HG02759 (cell line): ENCODE results near the gene EDC3.
"Not testable (repeated sequence)": the region's sequence is repeated elsewhere in the genome, so short reads cannot be mapped to it uniquely, and the experiment has no call there.

Experiments used
- ATAC-seq: cut with Tn5 transposase; IDR thresholded peaks from one replicate; pipeline ENCODE4 v1.9.1; 2021; ENCODE audit warnings: mild to moderate bottlenecking, moderate library complexity; ENCODE audit not compliant: unreplicated experiment

The EDC3 gene

DNA sequence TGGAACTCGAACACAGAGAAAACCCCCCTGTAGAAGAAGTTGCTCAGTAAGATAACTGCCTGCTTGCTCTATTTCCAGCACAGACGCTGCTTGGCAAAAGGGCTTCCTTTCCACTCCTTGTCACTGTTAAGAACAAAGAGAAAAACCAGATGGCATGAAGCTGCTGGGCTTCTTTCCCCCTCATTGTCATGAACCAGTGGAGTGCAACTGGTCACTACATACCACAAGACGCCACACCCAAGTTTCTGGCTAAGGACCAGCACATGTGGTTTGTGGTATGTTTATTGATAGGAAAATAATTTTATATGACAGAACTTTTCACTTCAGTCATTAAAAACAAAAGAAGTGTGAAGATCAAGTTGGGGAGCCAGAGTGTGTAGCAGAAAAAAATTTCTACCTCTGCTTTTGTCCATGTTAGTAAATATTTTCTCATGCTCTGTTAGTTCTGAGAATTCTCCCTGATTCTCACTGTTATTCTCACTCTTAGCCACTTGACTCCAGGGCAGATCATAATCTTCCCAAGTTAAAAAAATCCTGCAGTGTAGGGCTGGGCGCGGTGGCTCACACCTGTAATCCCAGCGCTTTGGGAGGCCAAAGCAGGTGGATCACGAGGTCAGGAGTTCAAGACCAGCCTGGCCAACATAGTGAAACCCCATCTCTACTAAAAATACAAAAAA lies 42.3 kb downstream of the EDC3 start:
- no peak for ATAC-seq

GRCh38 chr15:74651242-74651741 lies 44.5 kb downstream of the EDC3 start:
- ATAC-seq = no peak

DNA sequence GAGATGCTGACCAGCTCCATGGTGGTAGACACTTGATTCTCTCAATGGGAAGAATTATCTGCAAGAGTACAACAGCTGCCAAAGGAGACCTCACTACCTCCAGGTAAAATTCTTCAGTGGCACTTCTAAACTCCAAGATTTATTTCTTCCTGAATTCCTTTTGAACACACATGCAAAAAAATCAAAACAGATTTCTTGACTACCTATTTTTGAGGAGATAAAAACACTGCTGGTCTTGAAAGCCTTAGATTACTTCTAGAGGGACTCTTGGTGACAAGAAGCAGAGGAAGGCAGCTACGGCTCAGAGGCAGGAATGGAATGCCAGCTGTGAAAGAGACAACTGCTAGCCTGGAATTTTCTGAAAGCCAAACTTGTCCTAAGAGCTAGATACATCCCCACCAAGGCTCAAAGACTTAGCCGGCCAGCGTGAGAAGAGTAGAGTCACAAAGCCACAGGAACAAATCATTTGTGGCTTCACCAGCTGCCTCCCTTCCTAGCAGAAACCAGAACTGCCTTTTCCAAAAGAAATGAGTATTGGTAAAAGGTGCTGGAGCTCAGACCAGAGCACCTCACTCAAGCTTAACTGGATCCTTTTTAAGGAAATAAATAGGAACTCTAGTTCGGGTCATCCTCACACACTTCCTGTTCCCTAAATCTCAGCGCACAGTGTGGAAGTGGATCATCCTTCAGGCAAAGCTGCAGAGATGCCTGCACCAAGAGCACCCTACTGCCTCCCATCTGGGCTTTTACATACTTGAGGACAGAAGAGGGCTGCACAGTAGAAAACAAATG lies 47.6 kb downstream of the EDC3 start:
- no peak for ATAC-seq

DNA sequence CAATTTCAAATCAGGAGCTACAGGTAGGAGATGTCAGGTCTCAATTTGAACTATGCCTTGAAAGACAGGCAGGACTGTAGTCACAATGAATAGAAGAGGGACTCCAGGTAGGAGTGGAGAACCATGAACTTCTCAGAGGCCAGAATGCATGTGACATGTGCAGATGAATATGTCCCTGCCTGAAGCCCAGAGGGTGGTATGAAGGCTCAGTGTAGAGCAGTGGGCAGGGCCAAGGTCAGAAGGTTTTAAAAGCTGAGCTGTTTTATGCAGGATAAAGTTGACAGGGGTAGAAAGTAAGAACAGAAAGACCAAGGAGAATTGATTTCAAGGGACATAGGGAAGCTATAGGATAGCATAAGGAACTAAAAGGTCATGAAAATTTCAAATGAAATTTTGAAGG lies 49.3 kb downstream of the EDC3 start:
- ATAC-seq = no peak

DNA sequence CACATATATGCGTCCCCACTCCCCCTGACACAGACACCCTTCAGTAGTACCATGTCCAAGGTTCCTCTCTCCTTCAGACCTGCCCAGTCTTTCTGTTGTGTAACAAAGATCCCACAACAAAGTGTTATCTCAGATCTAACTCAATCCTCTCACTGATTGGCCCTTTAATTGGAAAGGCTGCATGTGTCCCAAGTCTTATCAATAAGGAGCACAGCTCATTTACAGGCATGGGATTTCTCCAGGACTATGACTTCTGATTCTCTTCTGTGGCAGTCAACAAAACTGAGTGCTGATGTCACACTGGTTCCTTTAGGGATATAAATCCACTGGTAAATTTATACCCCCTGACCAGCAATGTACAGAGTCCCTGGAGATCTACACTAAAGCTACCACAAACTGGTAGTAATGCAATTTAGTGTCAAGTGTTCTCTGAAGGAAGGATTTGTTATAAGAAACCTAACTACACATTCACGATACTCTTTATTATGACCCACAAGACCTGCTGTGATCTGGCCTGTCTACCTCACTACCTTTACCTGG lies 52.1 kb downstream of the EDC3 start:
- no peak for ATAC-seq

GRCh38 chr15:74642734-74643664 lies 52.8 kb downstream of the EDC3 start:
- no peak for ATAC-seq

GRCh38 chr15:74642348-74642733 lies 53.5 kb downstream of the EDC3 start:
- no peak for ATAC-seq

DNA sequence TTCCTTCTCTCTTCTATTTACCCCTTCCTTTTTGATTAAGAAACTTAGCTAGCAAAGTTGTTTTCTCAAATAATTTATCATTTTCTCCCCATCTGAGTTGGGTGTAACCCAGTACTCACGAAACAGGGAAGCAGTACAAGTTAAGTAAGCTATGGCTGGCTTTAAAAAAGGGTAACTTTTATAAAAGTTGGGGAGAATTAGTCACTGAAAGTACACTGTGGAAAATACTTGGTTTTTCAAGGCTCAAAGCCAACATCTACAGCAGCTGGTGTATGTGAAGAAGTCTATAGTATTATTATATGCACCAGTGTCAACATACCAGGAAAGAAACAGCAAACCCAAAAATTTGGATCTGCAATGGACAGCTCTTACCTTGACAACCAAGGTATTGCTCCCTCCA lies 54.7 kb downstream of the EDC3 start:
- no peak for ATAC-seq

DNA sequence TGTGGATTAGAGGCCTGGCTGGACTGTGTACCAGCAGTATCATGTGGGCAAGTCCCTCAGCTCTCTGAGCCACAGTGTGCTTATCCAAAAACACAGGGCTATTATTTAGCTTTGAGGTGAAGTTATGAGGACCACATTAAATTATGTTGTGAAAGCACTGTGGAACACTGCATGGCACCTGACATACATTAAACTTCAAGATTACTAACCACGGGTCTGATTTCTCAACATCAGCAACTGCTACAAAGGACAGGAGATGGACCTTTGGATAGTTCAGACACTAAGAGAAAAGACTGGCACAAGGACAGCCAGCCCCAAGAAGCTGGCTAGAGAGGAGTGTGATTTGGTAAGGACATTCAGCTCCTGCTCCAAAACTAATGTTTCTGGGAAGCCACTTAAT lies 58.8 kb downstream of the EDC3 start:
- ATAC-seq = no peak

DNA sequence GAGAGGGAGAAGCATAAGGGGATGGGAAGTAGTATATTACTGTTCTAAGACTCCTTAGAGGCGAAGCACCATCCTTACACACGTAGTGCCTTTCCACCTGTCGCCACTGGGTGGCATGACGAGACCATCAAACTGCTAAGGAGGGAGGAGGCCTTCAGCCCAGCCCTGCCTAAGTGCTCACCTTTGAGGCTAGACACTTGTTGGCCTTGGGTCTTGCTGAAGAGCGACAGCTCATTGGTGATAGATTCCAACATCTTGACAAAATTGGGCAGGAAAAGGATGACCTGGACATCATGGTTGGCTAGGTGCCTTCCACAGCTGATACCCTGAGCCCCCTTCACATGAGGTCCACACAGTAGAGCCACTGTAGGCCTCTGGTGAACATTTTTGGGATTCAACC lies 60.6 kb downstream of the EDC3 start:
- ATAC-seq = peak; percentile 58

DNA sequence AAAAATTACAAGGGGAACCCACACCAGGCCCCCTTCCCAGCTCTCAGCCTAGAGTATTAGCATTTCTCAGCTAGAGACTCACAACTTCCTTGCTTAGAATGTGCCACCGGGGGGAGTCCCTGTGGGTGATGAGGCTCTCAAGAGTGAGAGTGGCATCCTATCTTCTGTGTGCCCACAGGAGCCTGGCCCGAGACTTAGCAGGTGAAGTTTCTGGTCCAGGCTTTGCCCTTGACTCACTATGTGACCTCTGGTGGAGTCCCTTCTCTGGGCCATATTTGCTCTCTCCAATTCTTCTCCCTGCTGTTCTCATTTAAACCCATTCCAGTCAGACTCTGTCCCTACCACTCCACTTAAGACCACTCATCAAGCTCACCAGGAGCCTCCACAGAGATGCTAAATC lies 62.0 kb downstream of the EDC3 start:
- ATAC-seq = no peak

GRCh38 chr15:74632601-74633000 lies 63.2 kb downstream of the EDC3 start:
- no peak for ATAC-seq

DNA sequence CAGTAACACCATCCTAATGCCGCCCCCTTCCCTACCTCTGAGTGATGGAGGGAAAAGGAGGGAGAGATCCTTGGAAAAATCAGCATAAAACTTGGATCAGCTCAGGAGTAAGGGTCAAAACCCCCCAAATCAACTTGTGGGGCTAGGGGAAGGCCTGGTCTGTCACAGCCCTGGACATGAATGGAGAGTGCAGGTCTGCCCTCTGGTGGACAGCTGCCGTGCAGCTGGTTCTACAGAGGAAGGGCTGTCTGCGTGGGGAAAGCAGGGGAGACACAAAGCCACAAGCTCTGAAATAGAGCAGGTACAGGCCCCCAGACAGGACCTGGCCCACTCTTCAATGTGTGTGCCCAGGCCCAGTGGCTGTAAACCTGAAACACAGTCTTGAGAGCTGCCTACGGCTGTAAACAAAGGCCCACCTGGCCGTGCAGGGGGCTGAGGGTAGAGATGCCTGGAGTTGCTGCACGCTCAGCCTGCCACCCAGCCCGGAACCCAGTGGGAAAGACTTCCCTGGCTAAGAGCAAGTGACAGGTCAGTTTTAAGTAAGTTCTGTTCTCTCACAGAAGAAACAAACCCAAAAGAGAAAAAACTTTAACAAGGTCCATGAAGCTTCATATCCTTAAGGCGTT lies 63.8 kb downstream of the EDC3 start:
- no peak for ATAC-seq

GRCh38 chr15:74631408-74631807 lies 64.4 kb downstream of the EDC3 start:
- no peak for ATAC-seq

GRCh38 chr15:74631087-74631385 lies 64.8 kb downstream of the EDC3 start:
- no peak for ATAC-seq

- ATAC-seq = no peak
Measured at GRCh38 chr15:74630284-74631086, 65.3 kb downstream of the EDC3 start.

GRCh38 chr15:74629696-74630095 lies 66.1 kb downstream of the EDC3 start:
- not testable (repeated sequence) for ATAC-seq

- ATAC-seq = no peak
Measured at GRCh38 chr15:74628949-74629348, 66.9 kb downstream of the EDC3 start.

- ATAC-seq = no peak
Measured at GRCh38 chr15:74628199-74628598, 67.6 kb downstream of the EDC3 start.

- no peak for ATAC-seq
Measured at GRCh38 chr15:74627766-74628165, 68.1 kb downstream of the EDC3 start.
